HG02763 (cell line): ENCODE measurements around the gene TNNI2.

ENCODE experiments used
- ATAC-seq: cut with Tn5 transposase; IDR thresholded peaks from one replicate; pipeline ENCODE4 v1.9.1; 2021; ENCODE audit warnings: mild to moderate bottlenecking, moderate library complexity; ENCODE audit not compliant: unreplicated experiment

Gene TNNI2

DNA sequence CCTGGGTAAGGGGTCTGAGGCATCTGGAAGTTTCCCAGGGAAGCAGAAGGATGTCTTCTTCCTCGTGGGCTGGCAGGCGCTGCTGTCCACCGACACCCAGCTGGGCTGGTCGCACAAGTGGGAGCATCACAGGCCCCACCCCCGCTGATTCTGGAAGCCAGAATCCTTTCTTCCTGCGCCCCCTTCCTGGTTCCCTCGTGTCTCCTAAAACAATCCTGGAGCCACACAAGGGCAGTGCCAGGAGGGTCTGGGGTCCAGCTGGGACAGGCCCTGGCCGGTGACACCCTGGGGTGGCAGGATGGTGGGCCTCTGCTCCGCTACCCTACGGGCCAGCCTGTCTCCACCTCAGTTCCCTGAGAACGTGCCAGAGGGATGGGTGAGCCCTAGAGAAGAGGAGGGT, 18.3 kb downstream of the TNNI2 start:
- ATAC-seq, result no peak

DNA sequence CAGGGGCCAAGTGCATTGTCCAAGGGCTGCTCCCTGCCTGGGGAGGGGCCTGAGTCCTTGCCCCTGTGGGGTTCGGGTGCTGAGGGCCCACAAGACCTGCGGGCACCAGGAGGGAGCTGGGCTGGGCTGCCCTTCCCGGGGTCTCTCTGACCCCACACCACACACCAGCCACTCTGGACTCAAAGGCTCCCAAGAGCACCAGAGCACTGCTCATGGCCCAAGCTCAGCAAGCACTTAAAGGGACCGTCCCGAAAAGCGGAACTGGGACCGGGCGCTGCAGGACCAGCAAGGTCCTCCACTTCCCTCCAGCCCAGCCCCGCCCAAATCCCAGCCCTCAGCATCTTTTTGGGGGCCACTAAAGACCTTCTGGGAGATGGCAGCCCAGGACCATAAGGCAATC, 19.4 kb downstream of the TNNI2 start:
- no peak for ATAC-seq

DNA sequence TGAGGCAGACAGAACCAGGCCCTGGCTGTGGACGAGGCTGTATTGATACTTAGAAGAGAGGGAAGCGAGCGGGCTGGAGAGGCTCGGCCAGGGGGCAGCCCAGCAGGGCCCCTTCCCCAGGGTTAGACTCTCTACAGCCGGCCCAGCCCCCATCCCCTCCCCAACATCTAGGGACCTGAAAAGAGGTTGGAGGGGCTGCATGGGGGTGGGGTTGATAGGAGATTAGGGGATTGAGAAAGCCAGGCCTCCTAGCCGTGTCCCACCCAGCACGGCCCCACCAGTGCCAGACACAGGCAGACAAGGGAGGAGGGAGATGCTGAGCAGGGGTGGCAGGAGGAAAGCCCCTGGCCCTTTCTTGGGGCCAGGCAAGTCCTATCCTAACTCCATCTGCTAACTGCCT, 19.8 kb downstream of the TNNI2 start:
- no peak for ATAC-seq

DNA sequence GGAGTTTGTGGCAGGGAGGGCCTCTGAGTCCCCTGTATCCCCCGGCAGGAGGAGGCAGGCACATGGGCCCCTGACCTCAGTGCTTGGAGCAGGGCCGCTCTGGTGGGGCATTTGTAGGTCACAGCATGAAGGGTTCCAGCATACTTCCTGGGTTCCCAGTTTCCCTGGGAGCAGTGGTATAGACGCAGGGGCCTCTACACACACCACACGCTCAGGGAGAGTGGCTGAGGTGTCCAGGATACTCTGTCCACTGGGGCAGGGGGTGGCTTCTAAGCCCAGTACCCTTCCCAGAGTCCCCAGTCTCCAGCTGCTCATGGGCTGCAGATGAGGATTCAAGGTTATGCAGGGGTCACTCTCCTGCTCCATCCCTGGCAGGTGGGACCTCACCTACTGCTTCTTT, 20.2 kb downstream of the TNNI2 start:
- no peak for ATAC-seq

DNA sequence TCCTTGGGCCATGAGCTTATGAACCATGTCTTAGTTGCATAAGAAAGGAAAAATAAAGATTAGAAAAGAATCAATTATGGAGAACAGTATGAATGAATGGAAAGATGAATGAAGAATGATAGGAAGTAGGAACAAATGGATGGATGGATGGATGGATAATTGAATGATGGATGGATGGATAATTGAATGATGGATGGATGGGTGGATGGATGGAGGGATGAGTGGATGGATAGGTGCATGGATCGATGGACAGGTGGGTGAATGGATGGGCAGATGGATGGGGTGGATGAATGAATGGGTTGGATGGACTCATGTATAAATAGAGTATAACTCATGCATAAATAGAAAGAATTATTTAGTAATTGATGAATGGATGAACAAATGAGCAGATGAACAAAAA, 21.3 kb downstream of the TNNI2 start:
- ATAC-seq, result no peak

DNA sequence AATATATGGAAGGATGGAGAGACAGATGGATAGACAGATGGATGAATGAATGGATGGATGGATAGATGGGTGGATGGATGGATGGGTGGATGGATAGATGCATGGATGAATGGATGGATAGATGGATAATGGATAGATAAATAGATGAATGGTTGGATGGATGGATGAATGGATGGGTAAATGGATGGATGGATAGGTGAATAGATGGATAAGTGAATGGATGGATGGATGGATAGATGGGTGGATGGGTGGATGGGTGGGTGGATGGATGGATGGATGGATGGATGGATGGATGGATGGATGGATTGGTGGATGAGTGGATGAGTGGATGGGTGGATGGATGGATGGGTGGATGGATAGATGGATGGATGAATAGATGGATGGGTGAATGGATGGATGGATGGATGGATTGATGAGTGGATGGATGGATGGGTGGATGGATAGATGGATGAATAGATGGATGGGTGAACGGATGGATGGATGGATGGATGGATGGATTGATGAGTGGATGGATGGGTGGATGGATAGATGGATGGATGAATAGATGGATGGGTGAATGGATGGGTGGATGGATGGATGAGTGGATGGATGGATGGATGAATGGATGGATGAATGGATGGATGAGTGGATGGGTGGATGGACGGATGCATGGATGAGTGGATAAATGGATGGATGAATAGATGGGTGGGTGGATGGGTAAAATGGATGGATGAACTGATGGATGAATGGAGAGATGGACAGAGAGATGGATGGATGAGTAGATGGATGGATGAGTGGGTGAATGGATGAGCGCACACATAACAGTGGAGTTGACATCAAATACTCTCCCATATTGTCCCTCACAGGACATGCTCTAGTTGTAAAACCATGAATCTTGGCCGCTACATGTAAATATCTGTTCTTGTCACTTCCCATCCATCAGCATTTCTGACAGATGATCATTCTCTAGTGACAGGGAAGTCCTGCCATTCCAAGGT, 22.9 kb downstream of the TNNI2 start:
- no peak for ATAC-seq

DNA sequence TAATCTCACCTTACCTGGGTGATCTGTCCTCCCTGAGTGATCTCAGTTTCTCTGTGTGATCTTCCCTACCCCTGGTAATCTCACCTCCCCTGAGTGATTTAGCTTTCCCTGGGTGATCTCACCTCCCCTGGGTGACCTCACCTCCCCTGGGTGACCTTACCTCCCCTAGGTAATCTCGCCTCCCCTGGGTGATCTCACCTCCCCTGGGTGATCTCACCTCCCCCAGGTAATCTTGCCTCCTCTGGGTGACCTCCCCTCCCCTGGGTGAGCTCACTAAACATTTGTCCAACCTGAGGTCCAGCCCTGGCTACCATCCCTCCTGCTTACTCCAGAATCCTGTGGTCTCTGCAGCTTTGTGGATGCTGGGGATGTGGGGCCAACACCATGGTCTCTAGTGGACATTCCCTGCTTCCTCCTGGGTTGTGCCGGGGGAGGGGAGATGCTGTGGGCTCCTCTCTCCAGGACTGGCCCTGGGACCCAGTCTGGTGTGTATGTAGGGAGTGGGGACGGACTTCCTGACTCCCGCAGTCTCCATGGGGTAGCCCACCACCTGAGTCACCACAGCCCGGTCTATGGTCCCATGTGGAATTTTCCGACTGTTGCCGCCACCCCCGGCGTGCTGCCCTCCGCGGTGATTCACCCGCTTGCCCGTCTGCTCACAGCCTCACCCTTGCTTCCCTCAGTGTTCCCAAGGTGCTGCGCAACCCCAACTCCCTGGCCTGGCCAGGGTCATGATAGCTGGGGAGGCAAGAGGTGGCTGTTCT, 24.0 kb downstream of the TNNI2 start:
- ATAC-seq, result no peak

DNA sequence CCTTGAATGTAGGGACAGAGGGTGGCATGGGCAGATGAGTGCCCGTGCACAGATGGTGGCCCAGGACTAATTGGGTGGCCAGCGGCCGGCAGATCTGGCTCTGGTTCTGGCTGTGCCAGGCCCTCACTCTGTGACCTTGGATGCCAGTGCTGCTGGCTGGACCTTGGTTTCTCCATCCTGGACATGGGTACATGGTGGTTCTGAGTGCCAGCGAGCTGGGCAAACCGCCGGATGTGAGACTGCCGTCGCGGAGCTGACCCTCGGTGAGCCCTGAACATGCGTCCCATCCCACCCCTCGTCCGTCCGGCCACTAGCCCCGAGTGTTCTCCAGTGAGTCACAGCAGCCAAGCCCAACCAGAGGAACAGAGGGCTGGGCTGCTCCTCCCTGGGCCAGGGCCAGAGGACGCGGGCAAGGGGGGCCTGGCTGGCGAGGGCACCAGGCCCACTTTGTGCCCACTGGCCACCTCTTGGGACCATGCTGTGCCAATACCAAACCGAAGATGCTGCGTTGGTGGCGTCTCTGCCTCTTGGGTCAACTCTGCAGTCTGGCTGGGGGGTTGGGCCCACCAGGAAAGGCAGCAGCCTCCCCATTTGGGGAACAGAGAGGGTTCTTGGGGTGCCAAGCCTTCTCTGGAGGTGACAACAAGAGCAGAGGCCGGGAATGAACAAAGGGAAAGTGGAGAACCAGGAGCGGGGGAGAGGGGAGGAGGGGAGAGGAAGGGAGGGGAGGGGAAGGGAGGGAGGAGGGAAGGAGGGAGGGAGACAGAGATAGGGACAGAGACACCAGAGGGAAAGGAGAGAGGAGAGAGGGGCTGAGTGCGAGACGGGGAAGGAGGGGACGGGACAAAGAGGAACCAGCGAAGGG, 24.8 kb downstream of the TNNI2 start:
- ATAC-seq, result no peak

DNA sequence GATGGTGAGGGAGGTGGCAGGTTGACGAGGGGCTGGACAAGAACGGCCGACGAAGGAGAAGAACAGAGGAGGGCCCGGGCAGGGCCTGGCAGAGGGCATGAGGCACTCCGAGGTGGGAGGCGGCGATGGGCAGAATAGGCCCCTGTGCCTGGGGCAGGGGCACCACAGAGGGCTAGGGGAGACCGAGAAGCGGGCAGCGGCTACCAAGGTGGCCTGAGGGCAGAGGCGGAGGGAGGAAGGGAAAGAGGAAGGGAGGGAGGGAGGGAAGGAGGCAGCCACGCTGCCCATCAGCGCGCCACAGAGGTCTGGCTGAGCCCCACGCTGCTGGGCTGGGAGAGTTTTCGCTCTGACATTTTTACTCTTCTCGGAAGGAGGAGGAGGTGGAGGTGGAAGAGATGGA, 25.4 kb downstream of the TNNI2 start:
- no peak for ATAC-seq

DNA sequence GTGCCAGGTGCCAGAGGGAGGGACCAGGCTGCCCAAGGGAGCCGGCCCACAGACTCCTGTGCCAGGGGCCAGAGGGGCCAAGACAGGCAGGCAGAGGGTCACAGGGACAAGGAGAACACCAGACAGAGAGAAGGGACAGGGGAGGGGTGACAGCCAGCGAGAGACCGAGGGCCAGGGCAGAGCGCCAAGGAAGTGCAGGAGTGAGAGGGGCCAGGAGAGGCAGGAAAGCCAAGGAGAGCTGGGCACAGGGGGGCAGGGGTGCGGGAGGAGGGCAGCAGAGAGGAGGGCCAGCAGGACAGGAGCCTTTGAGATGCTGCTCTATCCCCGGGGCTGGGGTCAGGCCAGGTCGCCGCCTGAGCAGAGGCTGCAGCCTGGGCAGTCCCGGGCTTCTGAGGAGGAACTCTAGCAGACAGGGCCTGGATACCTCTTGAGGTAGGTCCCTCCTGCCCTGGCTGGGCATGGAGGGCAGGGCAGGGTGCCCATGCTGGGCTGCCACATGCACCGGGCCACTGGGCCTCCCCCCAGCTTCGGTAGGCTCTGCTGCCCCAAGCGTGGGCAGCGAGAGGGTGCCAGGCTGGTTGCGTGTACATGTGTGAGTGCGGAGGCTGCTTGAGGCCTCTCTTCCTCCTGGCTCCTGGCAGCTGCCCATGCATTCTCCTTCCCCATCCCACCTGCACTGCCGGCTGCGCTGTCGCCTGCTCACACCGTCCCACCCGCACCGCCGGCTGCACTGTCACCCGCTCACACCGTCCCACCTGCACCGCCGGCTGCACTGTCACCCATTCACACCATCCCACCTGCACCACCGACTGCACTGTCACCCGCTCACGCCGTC, 26.3 kb downstream of the TNNI2 start:
- ATAC-seq, result no peak

DNA sequence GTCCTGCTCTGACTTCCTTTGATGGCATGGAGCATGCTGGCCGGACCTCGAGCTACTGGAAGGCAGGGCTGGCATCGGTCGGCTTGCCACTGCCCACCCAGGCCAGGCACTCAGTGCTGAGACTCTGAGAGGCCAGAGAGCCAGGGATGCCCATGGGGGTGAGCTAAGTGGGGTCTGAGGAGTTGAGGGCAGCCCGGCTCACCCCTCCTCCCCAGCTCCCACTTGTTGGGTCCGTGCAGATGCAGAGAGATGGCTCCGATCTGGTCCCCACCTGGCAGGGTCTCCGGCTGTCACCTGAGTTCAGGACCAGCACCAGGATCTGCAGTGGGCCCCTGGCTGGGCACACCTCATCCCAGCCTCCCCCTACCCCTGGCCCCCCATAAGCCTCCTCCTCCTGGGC, 27.4 kb downstream of the TNNI2 start:
- ATAC-seq, result no peak

DNA sequence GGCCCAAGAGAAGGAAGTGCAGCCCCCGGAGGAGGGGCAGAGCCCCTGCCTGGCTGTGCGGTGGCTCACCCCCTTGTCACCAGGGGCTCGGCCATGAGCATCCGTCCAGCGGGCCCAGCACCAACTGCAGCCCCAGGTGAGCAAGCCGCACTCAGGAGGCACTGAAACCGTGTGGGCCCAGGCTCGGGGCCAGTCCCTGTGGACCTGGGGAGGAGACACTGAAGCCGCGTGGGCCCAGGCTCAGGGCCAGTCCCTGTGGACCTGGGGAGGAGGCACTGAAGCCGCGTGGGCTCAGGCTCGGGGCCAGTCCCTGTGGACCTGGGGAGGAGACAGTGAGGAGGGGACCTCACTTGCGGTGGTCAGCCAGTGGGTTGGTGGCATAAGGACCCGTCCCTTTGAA, 28.0 kb downstream of the TNNI2 start:
- no peak for ATAC-seq

DNA sequence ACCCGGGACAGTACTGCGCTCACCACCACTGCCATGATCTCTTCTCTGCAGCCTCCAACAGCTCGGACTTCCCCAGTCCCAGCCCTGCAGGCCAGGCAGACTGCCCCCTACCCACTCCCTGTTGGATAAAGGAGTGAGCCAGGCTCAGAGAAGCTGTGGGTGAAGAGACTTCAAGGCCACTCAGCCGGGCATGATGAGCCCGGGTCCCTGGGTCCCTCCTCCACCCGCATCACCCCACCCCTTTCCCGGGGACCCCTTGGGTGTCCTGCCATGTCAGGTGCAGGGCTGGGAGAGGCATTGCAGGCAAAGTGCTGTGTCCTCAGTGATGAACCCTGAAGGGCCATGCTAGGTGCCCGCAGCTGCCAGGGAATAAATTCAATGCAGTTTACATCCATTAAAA, 28.6 kb downstream of the TNNI2 start:
- no peak for ATAC-seq

DNA sequence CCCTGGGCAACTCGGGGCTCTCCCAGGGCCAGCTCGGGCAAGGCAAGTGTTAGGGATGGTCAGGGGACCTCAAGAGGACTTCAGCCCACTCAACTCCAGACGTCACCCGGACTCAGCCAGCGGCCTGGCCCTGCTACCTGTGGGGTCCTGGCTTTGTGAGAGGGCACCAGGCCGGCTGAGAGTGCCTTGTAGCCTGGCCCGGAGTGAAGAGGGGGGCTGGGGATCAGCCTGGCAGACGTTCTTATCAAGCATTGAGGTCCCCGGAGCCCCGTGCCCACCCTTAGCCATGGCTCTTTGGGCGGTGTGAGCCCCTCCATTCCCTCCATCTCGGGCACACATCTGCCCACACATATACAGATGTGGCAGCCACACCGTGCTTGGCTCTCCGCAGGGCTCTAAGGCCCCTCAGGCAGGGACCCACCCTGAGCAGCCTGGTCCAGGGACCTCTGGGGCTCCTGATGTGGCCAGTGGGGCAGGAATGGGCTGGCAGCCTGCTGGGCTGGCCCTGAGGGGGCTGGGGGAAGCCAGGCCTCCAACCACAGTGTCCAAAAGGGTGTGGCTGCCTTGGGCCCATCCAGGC, 29.4 kb downstream of the TNNI2 start:
- ATAC-seq, result no peak

DNA sequence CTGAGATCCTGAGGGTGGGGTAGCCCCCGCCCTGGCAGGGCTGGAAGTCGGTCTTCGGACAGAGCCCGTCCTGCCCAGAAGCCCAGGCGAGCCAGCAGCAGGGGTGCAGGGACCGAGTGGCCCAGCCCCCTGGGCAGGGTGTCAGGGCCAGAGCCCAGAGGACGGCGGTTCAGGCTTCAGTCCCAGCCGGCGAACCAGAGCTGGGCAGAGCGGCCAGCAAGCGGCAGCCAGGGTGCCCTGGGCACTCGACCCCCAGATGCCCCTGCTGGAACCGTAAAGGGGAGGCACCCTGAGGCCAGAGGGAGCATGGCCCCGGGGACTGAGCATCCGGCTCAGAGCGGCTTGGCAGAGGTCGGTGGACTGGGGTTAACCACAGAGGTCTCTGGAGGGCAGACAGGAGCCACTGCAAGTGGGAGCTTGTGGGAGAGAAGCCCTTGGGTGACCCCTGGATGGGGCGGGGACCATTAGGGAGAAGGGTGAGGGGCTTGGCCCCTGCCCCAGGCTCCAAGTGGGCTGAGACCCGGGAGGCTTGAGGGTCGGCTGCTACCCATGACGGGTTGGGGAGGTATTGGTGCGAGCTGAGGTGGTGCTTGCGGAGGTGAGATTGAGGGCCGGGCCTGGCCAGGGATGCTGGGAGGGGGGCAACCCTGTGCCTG, 30.0 kb downstream of the TNNI2 start:
- ATAC-seq, result no peak

DNA sequence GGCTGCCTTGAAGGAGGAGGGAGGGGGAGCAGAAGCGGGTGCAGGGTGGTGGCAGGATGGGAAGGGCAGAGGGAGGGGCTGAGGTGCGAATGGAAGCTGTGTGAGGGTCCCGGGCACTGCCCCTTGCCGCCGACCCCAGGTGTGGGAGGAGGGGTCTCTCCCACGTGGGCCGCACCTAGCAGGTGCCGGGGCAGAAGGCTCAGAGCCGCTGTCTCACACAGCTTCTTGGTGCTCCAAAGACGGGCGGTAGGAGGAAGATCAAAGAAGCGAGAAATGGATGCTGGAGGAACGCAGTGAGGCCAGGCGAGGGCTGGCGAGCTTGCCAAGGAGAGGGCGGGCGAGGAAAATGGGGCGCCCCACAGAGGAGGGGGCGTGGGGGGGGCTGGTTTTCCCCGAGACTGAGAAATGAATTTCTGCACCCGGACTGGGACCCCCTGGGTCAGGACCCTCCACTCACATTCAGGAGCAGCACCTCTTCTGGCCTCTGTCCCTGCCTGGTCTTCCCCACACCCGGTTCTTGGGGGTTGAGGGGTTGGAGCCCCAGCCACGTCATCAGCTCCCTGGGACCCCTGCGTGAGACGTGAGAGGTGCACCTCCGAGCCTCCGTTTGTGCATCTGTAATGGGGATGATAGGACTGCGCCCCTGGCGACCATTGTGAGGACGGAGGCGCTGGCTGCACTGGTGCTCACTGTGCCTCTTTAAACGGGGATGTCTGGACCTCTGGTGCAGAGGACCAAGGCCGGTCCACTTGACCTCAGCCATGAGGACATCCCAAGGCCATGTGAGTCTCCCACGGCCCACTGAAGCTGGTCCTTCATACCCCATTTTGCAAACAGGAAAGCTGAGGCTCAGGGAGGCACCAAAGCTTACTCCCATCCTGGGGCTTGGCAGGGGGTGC, 30.9 kb downstream of the TNNI2 start:
- ATAC-seq, result no peak

DNA sequence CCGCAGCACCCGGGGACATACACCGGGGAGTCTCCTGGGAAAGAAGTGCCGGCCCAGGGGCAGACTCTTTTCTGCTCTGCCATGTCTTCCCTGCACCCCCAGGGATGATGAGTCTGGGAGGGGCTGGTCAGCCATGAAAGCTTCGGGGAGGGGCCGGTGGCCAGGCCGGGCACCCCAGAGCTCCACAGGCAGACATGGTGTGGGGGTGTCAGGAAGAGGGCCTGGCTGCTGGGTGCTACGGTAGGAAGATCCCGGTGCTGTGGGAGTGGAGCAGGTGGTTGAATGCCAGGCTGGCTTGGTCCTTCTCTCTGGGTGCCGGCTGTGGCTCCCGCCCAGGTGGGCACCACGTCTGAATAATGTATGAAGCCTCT, 31.5 kb downstream of the TNNI2 start:
- no peak for ATAC-seq

DNA sequence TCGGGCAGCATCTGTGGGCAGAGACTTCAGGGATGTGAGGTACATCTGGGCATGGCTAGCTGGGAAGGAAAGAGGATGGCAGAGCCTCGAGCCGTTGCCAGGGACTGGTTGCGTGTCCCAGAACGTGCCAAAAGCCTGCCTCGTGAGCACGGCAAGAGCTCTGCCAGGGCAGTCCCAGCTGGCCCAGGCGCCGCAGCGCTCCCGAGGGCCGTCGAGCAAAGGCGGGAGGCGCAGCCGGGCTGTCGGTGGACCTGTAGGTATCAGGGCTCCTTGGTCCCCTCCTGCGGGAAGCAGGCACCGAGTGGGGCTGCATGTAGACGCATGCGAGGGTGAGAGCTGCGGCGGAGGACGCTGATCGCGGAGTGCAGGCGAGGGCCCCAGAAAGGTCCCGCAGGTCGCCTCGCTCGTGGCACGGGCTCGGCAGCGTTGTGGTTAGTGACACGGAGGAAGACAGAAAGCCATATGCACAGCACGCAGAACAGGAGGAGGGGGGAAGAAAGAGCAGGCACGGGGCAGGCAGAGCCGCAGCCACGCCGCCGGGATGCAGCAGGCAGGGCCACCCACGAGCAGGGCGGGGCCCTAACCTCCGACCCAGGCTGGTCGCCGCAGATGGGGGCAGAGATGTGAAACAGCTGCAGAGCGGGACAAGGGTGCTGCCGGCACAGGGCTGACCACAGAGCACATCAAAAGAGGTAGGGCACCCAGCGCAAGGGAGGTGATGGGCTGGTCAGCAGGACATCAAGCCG, 32.1 kb downstream of the TNNI2 start:
- no peak for ATAC-seq
